MCF 10A (cell line): Measurements from ENCODE around the gene MRPL40. TPM values are rescaled to one million over a fixed set of nuclear protein-coding genes. Genes with fewer than 3 reads are reported as not detected.

Source experiments
- BruUV-seq: library from RNA; stranded (reverse); fragments of 400-500 nt; replicated peaks from 2 replicates; lab custom pipeline; 2021; lab: Mats Ljungman, UMichigan
- CTCF ChIA-PET: fragments of 300-600 bp; sonication (Branson Sonifier 250); formaldehyde crosslinking; extraction: SDS; loops from one replicate; lab custom pipeline; 2021; ENCODE audit warnings: antibody characterized with exemption, inconsistent platforms; lab: Yijun Ruan, JAX
- POLR2A ChIA-PET: fragments of 300-600, 350-650 bp; sonication (Branson Sonifier 250); formaldehyde crosslinking; extraction: SDS; loops from one replicate; lab custom pipeline; 2020; ENCODE audit warnings: antibody characterized with exemption, inconsistent platforms; lab: Yijun Ruan, JAX
- DNase-seq: peaks from one replicate; pipeline ENCODE4 v3.0.0-alpha.2; 2018; ENCODE audit not compliant: unreplicated experiment
- H3K27ac Mint-ChIP-seq: one replicate; pipeline ENCODE4 v1.8.0; 2022; ENCODE audit warnings: mild to moderate bottlenecking, low read depth, mixed read lengths; ENCODE audit not compliant: unreplicated experiment
- H3K27me3 Mint-ChIP-seq: one replicate; pipeline ENCODE4 v1.8.0; 2022; ENCODE audit warnings: mixed read lengths; ENCODE audit not compliant: insufficient read depth, unreplicated experiment
- H3K36me3 Mint-ChIP-seq: one replicate; pipeline ENCODE4 v1.8.0; 2022; ENCODE audit warnings: mild to moderate bottlenecking, moderate library complexity, mixed read lengths; ENCODE audit not compliant: insufficient read depth, unreplicated experiment
- H3K4me1 Mint-ChIP-seq: one replicate; pipeline ENCODE4 v1.8.0; 2022; ENCODE audit warnings: mixed read lengths; ENCODE audit not compliant: insufficient read depth, unreplicated experiment
- H3K4me3 Mint-ChIP-seq: one replicate; pipeline ENCODE4 v1.8.0; 2022; ENCODE audit warnings: mild to moderate bottlenecking, moderate library complexity, mixed read lengths; ENCODE audit not compliant: unreplicated experiment
- H3K9me3 Mint-ChIP-seq: one replicate; pipeline ENCODE4 v1.8.0; 2022; ENCODE audit warnings: mixed read lengths; ENCODE audit not compliant: unreplicated experiment
- intact Hi-C: fragments of 100-400 bp; cut with micrococcal nuclease; formaldehyde crosslinking; loops from 2 replicates; pipeline ENCODE4 v1.14.1; 2022
- total RNA-seq: library from RNA; stranded (reverse); gene quantifications from 2 replicates; pipeline ENCODE4 v1.2.3, GENCODE V29; 2022
- TF ChIP-seq, protein P1 (sequence below): fragments of 200-600 bp; IDR thresholded peaks from one replicate; pipeline ENCODE4 v1.8.0; 2022; ENCODE audit warnings: antibody characterized with exemption, mild to moderate bottlenecking; ENCODE audit not compliant: unreplicated experiment

MRPL40 gene
- total RNA-seq, 1 experiment from 2014 or later, result 51.9 TPM

DNA sequence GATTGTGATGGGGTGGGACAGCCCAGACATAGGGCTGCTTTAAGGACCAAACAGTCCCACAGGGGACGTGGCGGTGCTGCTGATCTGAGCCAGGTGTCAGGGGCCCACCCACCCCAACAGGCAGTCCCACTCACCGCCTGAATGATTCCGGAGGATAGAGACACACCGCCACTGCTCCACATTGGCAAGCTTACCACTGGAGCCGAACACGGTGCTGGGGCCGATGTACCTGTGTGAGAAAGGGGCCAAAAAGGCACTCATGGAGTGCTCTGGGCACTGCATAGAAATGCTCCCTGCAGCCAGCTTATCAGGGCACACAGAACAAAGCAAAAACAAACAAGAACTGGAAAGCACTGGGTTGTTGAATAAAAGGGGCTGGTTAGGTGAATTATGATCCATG, 26.7 kb upstream of the MRPL40 start:
- Mint-ChIP-seq H3K4me3 (no peak overlapping the region), H3K36me3 (peaks cover 64% of the 10 kb centered on the region), H3K27ac (no peak overlapping the region), H3K27me3 (no peaks in the 10 kb centered on the region), H3K4me1 (no peaks in the 10 kb centered on the region), H3K9me3 (no peaks in the 10 kb centered on the region)
- intact Hi-C loops, result no loop called here
- no TSS peak for BruUV-seq
- TF ChIP-seq, protein P1, sequence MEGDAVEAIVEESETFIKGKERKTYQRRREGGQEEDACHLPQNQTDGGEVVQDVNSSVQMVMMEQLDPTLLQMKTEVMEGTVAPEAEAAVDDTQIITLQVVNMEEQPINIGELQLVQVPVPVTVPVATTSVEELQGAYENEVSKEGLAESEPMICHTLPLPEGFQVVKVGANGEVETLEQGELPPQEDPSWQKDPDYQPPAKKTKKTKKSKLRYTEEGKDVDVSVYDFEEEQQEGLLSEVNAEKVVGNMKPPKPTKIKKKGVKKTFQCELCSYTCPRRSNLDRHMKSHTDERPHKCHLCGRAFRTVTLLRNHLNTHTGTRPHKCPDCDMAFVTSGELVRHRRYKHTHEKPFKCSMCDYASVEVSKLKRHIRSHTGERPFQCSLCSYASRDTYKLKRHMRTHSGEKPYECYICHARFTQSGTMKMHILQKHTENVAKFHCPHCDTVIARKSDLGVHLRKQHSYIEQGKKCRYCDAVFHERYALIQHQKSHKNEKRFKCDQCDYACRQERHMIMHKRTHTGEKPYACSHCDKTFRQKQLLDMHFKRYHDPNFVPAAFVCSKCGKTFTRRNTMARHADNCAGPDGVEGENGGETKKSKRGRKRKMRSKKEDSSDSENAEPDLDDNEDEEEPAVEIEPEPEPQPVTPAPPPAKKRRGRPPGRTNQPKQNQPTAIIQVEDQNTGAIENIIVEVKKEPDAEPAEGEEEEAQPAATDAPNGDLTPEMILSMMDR, result no peak
- ChIA-PET POLR2A (interaction anchor here (0.7 to 1.4 kb wide), 2 partner anchors 22 to 47 kb away, joined by 4 to 5 read pairs; no protein-coding TSS in a partner anchor), CTCF (no interaction called here)
- no peak for DNase-seq

DNA sequence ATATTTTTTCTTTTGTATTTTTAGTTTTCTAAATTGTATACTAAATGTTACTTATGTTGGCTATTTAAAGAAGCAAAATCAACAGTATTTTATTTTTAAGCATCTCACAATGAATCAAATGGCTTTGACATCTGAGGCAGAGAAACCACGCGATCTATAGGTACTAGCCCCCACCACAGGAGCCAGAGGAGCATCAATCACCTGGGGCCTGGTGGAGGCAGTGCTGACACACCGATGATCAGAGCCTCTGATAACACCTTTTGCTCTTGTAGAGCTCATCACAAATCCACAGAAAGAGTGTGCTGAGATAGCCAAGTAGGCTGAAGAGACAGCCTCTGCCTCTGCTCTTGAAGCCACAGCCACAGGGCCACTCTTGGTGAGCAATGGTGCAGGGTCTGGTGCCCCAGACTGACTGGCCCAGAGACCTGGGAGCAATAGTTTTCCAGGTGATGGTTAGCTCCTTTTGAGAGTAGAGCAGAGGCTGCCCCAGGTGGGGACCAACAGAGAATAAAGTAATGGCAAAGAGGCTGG, 26.0 kb upstream of the MRPL40 start:
- Mint-ChIP-seq H3K36me3 (peaks cover 61% of the 10 kb centered on the region), H3K27me3 (no peaks in the 10 kb centered on the region), H3K9me3 (no peaks in the 10 kb centered on the region), H3K4me1 (no peaks in the 10 kb centered on the region), H3K4me3 (no peak overlapping the region), H3K27ac (no peak overlapping the region)
- intact Hi-C loops, result no loop called here
- CTCF ChIA-PET, result interaction anchor here (0.9 kb wide), 1 partner anchor 10 kb away, joined by 4 read pairs; no protein-coding TSS in a partner anchor
- BruUV-seq, result no TSS peak
- TF ChIP-seq, protein P1, result no peak
- no peak for DNase-seq
- POLR2A ChIA-PET, result interaction anchor here (1.4 kb wide), 1 partner anchor 22 kb away, joined by 5 read pairs; no protein-coding TSS in a partner anchor

DNA sequence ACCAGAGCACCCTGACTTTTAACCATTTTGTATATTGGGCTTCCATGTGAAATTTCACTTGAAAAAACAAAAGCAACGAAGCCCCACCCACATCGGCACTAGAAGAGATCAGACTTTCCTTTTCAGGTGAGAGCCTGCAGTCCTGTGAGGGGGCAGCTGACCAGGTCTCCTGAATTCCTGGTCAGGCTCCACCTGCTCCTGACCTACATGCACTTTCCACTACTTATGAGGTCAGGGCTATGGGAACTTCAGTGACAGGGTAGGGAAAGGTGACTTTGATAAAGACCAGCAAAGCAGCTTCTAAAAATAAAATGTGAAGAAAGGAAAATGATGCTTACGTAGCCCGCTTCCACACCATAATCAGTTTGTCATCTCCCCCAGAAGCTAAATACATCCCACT, 25.5 kb upstream of the MRPL40 start:
- ChIA-PET POLR2A (interaction anchor here (1.4 kb wide), 1 partner anchor 21 kb away, joined by 5 read pairs; no protein-coding TSS in a partner anchor), CTCF (interaction anchor here (0.9 kb wide), 1 partner anchor 10 kb away, joined by 4 read pairs; no protein-coding TSS in a partner anchor)
- DNase-seq, result no peak
- H3K9me3 Mint-ChIP-seq, result no peaks in the 10 kb centered on the region
- H3K27ac Mint-ChIP-seq, result no peak overlapping the region
- H3K4me3 Mint-ChIP-seq, result no peak overlapping the region
- BruUV-seq, result no TSS peak
- no peaks in the 10 kb centered on the region for H3K4me1 Mint-ChIP-seq
- no peaks in the 10 kb centered on the region for H3K27me3 Mint-ChIP-seq
- intact Hi-C loops, result no loop called here
- H3K36me3 Mint-ChIP-seq, result peaks cover 63% of the 10 kb centered on the region
- TF ChIP-seq, protein P1, result no peak

DNA sequence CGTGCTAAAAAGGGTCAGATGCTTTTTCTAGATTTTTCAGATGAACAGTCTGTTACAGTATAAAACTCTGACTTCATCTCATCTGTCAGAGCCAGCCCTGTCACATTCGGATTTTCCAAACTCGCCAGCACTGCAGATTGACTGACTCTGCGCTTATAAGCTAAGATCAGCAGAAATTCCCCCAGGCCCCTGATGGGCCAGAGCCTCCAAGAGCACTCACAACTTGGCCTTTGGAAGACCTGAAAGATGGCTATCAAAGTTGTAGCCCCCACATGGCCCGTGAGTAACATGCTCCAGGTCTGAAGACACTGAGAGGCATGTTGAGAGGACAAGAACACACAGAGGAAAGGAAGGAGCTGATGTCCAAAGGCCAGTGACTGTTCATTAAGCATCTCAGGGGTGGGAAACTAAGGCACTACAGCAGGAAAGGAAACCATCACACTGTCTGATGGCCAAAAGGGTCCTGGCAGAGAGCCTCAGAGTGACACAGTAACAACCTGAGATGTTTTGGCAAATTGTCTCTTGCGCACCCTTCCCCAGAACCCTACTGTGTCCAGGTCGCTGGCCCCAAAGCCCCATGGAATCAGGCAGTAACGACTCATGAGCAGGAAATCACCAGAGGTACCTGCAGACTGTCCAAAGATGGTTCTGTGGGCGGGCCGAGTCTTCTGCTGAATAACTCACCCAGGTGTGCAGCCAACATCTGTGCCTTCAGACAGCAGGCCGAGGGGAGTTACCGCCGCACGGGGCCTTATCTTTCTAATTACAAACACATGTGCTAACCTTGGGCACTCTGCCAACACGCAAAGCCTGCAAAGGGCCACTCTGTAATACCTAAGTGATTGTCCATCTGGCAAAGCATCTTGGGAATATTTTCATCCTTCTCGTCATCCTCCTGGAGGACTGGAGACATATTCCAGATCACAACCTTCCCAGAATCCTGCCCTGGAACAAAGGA, 24.4 kb upstream of the MRPL40 start:
- Mint-ChIP-seq H3K4me1 (peaks cover 4% of the 10 kb centered on the region), H3K4me3 (no peak overlapping the region), H3K27me3 (no peaks in the 10 kb centered on the region), H3K27ac (no peak overlapping the region), H3K9me3 (no peaks in the 10 kb centered on the region), H3K36me3 (peaks cover 64% of the 10 kb centered on the region)
- ChIA-PET CTCF (interaction anchor here (0.6 kb wide), 1 partner anchor 263 kb away, joined by 4 read pairs; the partner anchor contains the start of gene ESS2), POLR2A (no interaction called here)
- no peak for DNase-seq
- TF ChIP-seq, protein P1, result no peak
- BruUV-seq, result no TSS peak
- intact Hi-C loops, result no loop called here
